SJCRH30 (cell line): ENCODE measurements around the gene TJP2. TPM values are rescaled to one million over a fixed set of nuclear protein-coding genes. Genes with fewer than 3 reads are reported as not detected.

ENCODE experiments used
- DNase-seq, 2 experiments: peaks; one replicate each; pipeline ENCODE4 v3.0.0-alpha.2; 2015 to 2020
- H3K27ac ChIP-seq: fragments of 250-450 bp; sonication (Bioruptor Pico); 2 replicates; pipeline ENCODE4 v1.5.1; 2020; ENCODE audit warnings: mild to moderate bottlenecking, moderate library complexity
- H3K27me3 ChIP-seq: fragments of 250-450 bp; sonication (Bioruptor Pico); 2 replicates; pipeline ENCODE4 v1.5.1; 2020; ENCODE audit warnings: mild to moderate bottlenecking, moderate library complexity
- H3K36me3 ChIP-seq: fragments of 250-450 bp; sonication (Bioruptor Pico); 2 replicates; pipeline ENCODE4 v1.5.1; 2020; ENCODE audit warnings: mild to moderate bottlenecking, moderate library complexity
- H3K4me1 ChIP-seq: fragments of 250-450 bp; sonication (Bioruptor Pico); 2 replicates; pipeline ENCODE4 v1.5.1; 2020; ENCODE audit warnings: mild to moderate bottlenecking, moderate library complexity
- H3K4me3 ChIP-seq: fragments of 250-450 bp; sonication (Bioruptor Pico); 2 replicates; pipeline ENCODE4 v1.5.1; 2020; ENCODE audit warnings: mild to moderate bottlenecking, moderate library complexity
- H3K9me3 ChIP-seq: fragments of 250-450 bp; sonication (Bioruptor Pico); replicated peaks from 2 replicates; pipeline ENCODE4 v1.5.1; 2020; ENCODE audit warnings: mild to moderate bottlenecking, moderate library complexity
- total RNA-seq: library from RNA; depleted of rRNA; stranded (reverse); fragments of >200 nt; shearing (Covaris generic); gene quantifications from 2 replicates; pipeline ENCODE4 v1.2.3, GENCODE V29; 2014

Gene TJP2
- total RNA-seq, 1 experiment from 2014 or later: 14.3 TPM

GRCh38 chr9:69252436-69252835, 78.4 kb downstream of the TJP2 start:
- Histone ChIP-seq H3K9me3 (no peaks in the 10 kb centered on the region), H3K27ac (peak overlapping the region; percentile 5; the same call in 1 of the 2 replicates), H3K4me1 (peaks cover 7% of the 10 kb centered on the region; the same call in 1 of the 2 replicates), H3K27me3 (no peaks in the 10 kb centered on the region), H3K4me3 (no peak overlapping the region), H3K36me3 (no peaks in the 10 kb centered on the region)
- DNase-seq: no peak

- no peaks in the 10 kb centered on the region for H3K36me3 ChIP-seq
Observed at GRCh38 chr9:69253057-69253456, 79.0 kb downstream of the TJP2 start.

GRCh38 chr9:69254223-69254622, 80.1 kb downstream of the TJP2 start:
- DNase-seq: no peak

More at GRCh38 chr9:69253057-69253456, 79.0 kb downstream of the TJP2 start:
- Histone ChIP-seq H3K27me3 (no peaks in the 10 kb centered on the region), H3K4me3 (no peak overlapping the region), H3K27ac (peak overlapping the region; percentile 5; the same call in 1 of the 2 replicates), H3K9me3 (no peaks in the 10 kb centered on the region), H3K4me1 (peaks cover 7% of the 10 kb centered on the region; the same call in 1 of the 2 replicates)
- peak; percentile 53 to 59 for DNase-seq

GRCh38 chr9:69255591-69255990, 81.5 kb downstream of the TJP2 start:
- Histone ChIP-seq H3K27me3 (no peaks in the 10 kb centered on the region), H3K9me3 (no peaks in the 10 kb centered on the region), H3K36me3 (no peaks in the 10 kb centered on the region), H3K4me3 (no peak overlapping the region), H3K27ac (no peak overlapping the region), H3K4me1 (peaks cover 7% of the 10 kb centered on the region; the same call in 1 of the 2 replicates)
- no peak for DNase-seq

More at GRCh38 chr9:69254223-69254622, 80.1 kb downstream of the TJP2 start:
- Histone ChIP-seq H3K27me3 (no peaks in the 10 kb centered on the region), H3K4me3 (no peak overlapping the region), H3K9me3 (no peaks in the 10 kb centered on the region), H3K27ac (no peak overlapping the region), H3K4me1 (peaks cover 7% of the 10 kb centered on the region; the same call in 1 of the 2 replicates), H3K36me3 (no peaks in the 10 kb centered on the region)

- Histone ChIP-seq H3K27ac (no peak overlapping the region), H3K4me3 (no peak overlapping the region), H3K4me1 (no peaks in the 10 kb centered on the region; the same call in 1 of the 2 replicates), H3K36me3 (no peaks in the 10 kb centered on the region), H3K9me3 (no peaks in the 10 kb centered on the region), H3K27me3 (no peaks in the 10 kb centered on the region)
- DNase-seq: no peak
Observed at GRCh38 chr9:69258551-69258950, 84.5 kb downstream of the TJP2 start.

GRCh38 chr9:69260161-69260560, 86.1 kb downstream of the TJP2 start:
- Histone ChIP-seq H3K4me3 (no peak overlapping the region), H3K9me3 (no peaks in the 10 kb centered on the region), H3K4me1 (no peaks in the 10 kb centered on the region), H3K27ac (no peak overlapping the region), H3K36me3 (no peaks in the 10 kb centered on the region), H3K27me3 (no peaks in the 10 kb centered on the region)
- DNase-seq: peak in 1 of 2 experiments; percentile 40

- H3K36me3 ChIP-seq: no peaks in the 10 kb centered on the region
- no peaks in the 10 kb centered on the region for H3K4me1 ChIP-seq
- no peaks in the 10 kb centered on the region for H3K27me3 ChIP-seq
- no peak for DNase-seq
- no peaks in the 10 kb centered on the region for H3K9me3 ChIP-seq
- H3K4me3 ChIP-seq: no peak overlapping the region
- no peak overlapping the region for H3K27ac ChIP-seq
Observed at GRCh38 chr9:69261636-69262035, 87.6 kb downstream of the TJP2 start.

- Histone ChIP-seq H3K9me3 (no peaks in the 10 kb centered on the region), H3K4me1 (no peaks in the 10 kb centered on the region), H3K4me3 (no peak overlapping the region), H3K27ac (no peak overlapping the region), H3K36me3 (no peaks in the 10 kb centered on the region), H3K27me3 (no peaks in the 10 kb centered on the region)
- no peak for DNase-seq
Observed at GRCh38 chr9:69264526-69264925, 90.4 kb downstream of the TJP2 start.

- DNase-seq: no peak
- H3K27ac ChIP-seq: no peak overlapping the region
- H3K4me3 ChIP-seq: no peak overlapping the region
- H3K4me1 ChIP-seq: no peaks in the 10 kb centered on the region
- no peaks in the 10 kb centered on the region for H3K9me3 ChIP-seq
- no peaks in the 10 kb centered on the region for H3K36me3 ChIP-seq
- H3K27me3 ChIP-seq: no peaks in the 10 kb centered on the region
Observed at GRCh38 chr9:69265891-69266290, 91.8 kb downstream of the TJP2 start.

- Histone ChIP-seq H3K9me3 (no peaks in the 10 kb centered on the region; the same call in 1 of the 2 replicates), H3K36me3 (no peaks in the 10 kb centered on the region), H3K4me1 (peaks cover 9% of the 10 kb centered on the region), H3K27ac (no peak overlapping the region), H3K27me3 (no peaks in the 10 kb centered on the region), H3K4me3 (no peak overlapping the region)
- no peak for DNase-seq
Observed at GRCh38 chr9:69272212-69272611, 98.1 kb downstream of the TJP2 start.

GRCh38 chr9:69273161-69273560, 99.1 kb downstream of the TJP2 start:
- DNase-seq: peak; percentile 71 to 87
- no peaks in the 10 kb centered on the region; the same call in 1 of the 2 replicates for H3K9me3 ChIP-seq
- peak overlapping the region; percentile 15 for H3K27ac ChIP-seq

GRCh38 chr9:69276775-69277174, 102.7 kb downstream of the TJP2 start:
- no peak for DNase-seq
- H3K27ac ChIP-seq: no peak overlapping the region
- H3K9me3 ChIP-seq: no peaks in the 10 kb centered on the region; the same call in 1 of the 2 replicates
- no peak overlapping the region for H3K4me3 ChIP-seq
- no peaks in the 10 kb centered on the region for H3K27me3 ChIP-seq
- H3K4me1 ChIP-seq: peaks cover 9% of the 10 kb centered on the region
- H3K36me3 ChIP-seq: no peaks in the 10 kb centered on the region

More at GRCh38 chr9:69273161-69273560, 99.1 kb downstream of the TJP2 start:
- no peak overlapping the region for H3K4me3 ChIP-seq
- H3K27me3 ChIP-seq: no peaks in the 10 kb centered on the region
- H3K4me1 ChIP-seq: peaks cover 9% of the 10 kb centered on the region
- H3K36me3 ChIP-seq: no peaks in the 10 kb centered on the region

- Histone ChIP-seq H3K4me1 (no peaks in the 10 kb centered on the region), H3K27ac (no peak overlapping the region), H3K9me3 (no peaks in the 10 kb centered on the region; the same call in 1 of the 2 replicates), H3K36me3 (no peaks in the 10 kb centered on the region), H3K4me3 (no peak overlapping the region), H3K27me3 (no peaks in the 10 kb centered on the region)
- no peak for DNase-seq
Observed at GRCh38 chr9:69279084-69279731, 105.1 kb downstream of the TJP2 start.

GRCh38 chr9:69279733-69280132, 105.7 kb downstream of the TJP2 start:
- no peaks in the 10 kb centered on the region for H3K36me3 ChIP-seq
- H3K9me3 ChIP-seq: no peaks in the 10 kb centered on the region; the same call in 1 of the 2 replicates
- no peak overlapping the region for H3K4me3 ChIP-seq
- no peak for DNase-seq
- H3K27ac ChIP-seq: no peak overlapping the region
- H3K27me3 ChIP-seq: no peaks in the 10 kb centered on the region
- H3K4me1 ChIP-seq: no peaks in the 10 kb centered on the region

GRCh38 chr9:69283003-69283402, 108.9 kb downstream of the TJP2 start:
- H3K36me3 ChIP-seq: no peaks in the 10 kb centered on the region
- DNase-seq: no peak
- H3K4me3 ChIP-seq: no peak overlapping the region
- H3K4me1 ChIP-seq: no peaks in the 10 kb centered on the region
- no peaks in the 10 kb centered on the region for H3K9me3 ChIP-seq
- no peaks in the 10 kb centered on the region for H3K27me3 ChIP-seq
- H3K27ac ChIP-seq: no peak overlapping the region

GRCh38 chr9:69292078-69292477, 118.0 kb downstream of the TJP2 start:
- no peaks in the 10 kb centered on the region; the same call in 1 of the 2 replicates for H3K9me3 ChIP-seq
- H3K4me1 ChIP-seq: no peaks in the 10 kb centered on the region
- H3K27me3 ChIP-seq: no peaks in the 10 kb centered on the region
- no peak overlapping the region for H3K4me3 ChIP-seq
- H3K27ac ChIP-seq: no peak overlapping the region
- H3K36me3 ChIP-seq: no peaks in the 10 kb centered on the region
- no peak for DNase-seq
